NCI-H82 treated with DMSO at 0.1 percent for 48 hours (cell line): Measurements from ENCODE around the gene OIP5.
"Not testable (repeated sequence)": the region's sequence is repeated elsewhere in the genome, so short reads cannot be mapped to it uniquely, and the experiment has no call there.

ENCODE experiments used
- DNase-seq: peaks from one replicate; lab custom pipeline; 2025; ENCODE audit not compliant: unreplicated experiment; lab: John Stamatoyannopoulos, UW

Gene OIP5

GRCh38 chr15:41260924-41261323 is 71.5 kb downstream of the OIP5 start:
- not testable (repeated sequence) for DNase-seq

GRCh38 chr15:41259546-41260189 is 72.7 kb downstream of the OIP5 start:
- no peak for DNase-seq
